Skeletal muscle satellite cell (primary cell): ENCODE measurements around the gene HSD17B7. TPM values are rescaled to one million over a fixed set of nuclear protein-coding genes. Genes with fewer than 3 reads are reported as not detected.

Experiments
- small RNA-seq: library from RNA; depleted of rRNA; stranded (forward); fragments of <200 nt; gene quantifications from one replicate; pipeline ENCODE3, GENCODE V24; 2012

The HSD17B7 gene

Small RNA genes lying within 50 kb of the gene (small RNA-seq; reads per million reads assigned to genes)
- not detected for gene RN7SL861P
